ENCODE data around the gene ACYP2.

Gene ACYP2

DNA sequence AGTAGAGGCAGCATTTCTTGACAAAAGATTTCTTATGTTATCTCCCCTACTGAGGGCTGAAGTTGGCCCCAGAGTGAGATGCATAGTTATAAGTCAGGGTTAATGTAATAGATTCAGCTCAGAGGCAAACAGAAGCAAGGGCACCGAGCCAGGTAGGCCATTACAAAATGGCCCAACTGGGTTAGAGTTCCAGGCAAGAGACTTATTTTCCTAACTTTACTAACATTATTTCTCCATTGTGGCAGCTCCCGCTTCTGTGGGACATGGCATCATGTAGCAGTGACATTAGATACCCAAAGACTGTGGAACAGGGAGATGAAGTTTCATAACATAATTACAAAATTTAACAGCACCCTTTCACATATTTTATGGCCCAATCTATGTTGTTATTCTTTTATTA lies 113.5 kb downstream of the ACYP2 start:
- Histone ChIP-seq H3K9me3 (ENCODE audit: control insufficient read depth, insufficient read depth, low read depth, low read length) (no peaks in the 10 kb centered on the region), H3K27ac (ENCODE audit: extremely low read depth, low read depth, low read length) (no peak overlapping the region), H3K36me3 (ENCODE audit: control insufficient read depth in 2 of 2, insufficient read depth in 1 of 2, low read length in 2 of 2) (no peaks in the 10 kb centered on the region), H3K4me3 (ENCODE audit: low read depth, low read length) (no peak overlapping the region), H3K4me1 (ENCODE audit: control insufficient read depth, insufficient read depth, low read length) (0 out of 2 replicates have a peak, but pooled peaks cover 2% of the 10 kb centered on the region)
- POLR2A ChIA-PET, result no interaction called here
- CTCF ChIA-PET, result no interaction called here
- no peak for TF ChIP-seq ZNF677 (tag by site-specific recombination; IDR thresholded peaks at IDR 0.05)
- no peak for TF ChIP-seq ZNF664 (tag by site-specific recombination; IDR thresholded peaks at IDR 0.05)
- TF ChIP-seq ZNF266 (tag by site-specific recombination; IDR thresholded peaks at IDR 0.05; ENCODE audit: low read depth), result no peak
- no peak for TF ChIP-seq ZNF792 (tag by site-specific recombination; IDR thresholded peaks at IDR 0.05)
- no peak for TF ChIP-seq ZNF394 (tag by site-specific recombination; IDR thresholded peaks at IDR 0.05; ENCODE audit: borderline replicate concordance)
- TF ChIP-seq, protein P1, sequence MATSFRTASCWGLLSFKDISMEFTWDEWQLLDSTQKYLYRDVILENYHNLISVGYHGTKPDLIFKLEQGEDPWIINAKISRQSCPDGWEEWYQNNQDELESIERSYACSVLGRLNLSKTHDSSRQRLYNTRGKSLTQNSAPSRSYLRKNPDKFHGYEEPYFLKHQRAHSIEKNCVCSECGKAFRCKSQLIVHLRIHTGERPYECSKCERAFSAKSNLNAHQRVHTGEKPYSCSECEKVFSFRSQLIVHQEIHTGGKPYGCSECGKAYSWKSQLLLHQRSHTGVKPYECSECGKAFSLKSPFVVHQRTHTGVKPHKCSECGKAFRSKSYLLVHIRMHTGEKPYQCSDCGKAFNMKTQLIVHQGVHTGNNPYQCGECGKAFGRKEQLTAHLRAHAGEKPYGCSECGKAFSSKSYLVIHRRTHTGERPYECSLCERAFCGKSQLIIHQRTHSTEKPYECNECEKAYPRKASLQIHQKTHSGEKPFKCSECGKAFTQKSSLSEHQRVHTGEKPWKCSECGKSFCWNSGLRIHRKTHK (tag by site-specific recombination; IDR thresholded peaks at IDR 0.05), result no peak
- no peak for TF ChIP-seq ZNF610 (tag by site-specific recombination; IDR thresholded peaks at IDR 0.05; ENCODE audit: borderline replicate concordance)
- TF ChIP-seq ZNF629 (tag by site-specific recombination; IDR thresholded peaks at IDR 0.05), result no peak
- no peak for TF ChIP-seq SETDB1 (IDR thresholded peaks at IDR 0.05; ENCODE audit: insufficient read length, low read length)
- no peak for TF ChIP-seq PRDM1 (tag by site-specific recombination; IDR thresholded peaks at IDR 0.05)
- no peak for TF ChIP-seq ZNF223 (tag by site-specific recombination; IDR thresholded peaks at IDR 0.05)
- TF ChIP-seq ZNF350 (tag by site-specific recombination; IDR thresholded peaks at IDR 0.05), result no peak
- TF ChIP-seq ZNF391 (tag by site-specific recombination; IDR thresholded peaks at IDR 0.05; ENCODE audit: borderline replicate concordance, low read depth), result no peak
- TF ChIP-seq ZNF146 (tag by site-specific recombination; IDR thresholded peaks at IDR 0.05), result no peak
- TF ChIP-seq TCF7L2 (IDR thresholded peaks at IDR 0.05; ENCODE audit: borderline replicate concordance, low read depth, low read length), result no peak
- TF ChIP-seq, protein P2, sequence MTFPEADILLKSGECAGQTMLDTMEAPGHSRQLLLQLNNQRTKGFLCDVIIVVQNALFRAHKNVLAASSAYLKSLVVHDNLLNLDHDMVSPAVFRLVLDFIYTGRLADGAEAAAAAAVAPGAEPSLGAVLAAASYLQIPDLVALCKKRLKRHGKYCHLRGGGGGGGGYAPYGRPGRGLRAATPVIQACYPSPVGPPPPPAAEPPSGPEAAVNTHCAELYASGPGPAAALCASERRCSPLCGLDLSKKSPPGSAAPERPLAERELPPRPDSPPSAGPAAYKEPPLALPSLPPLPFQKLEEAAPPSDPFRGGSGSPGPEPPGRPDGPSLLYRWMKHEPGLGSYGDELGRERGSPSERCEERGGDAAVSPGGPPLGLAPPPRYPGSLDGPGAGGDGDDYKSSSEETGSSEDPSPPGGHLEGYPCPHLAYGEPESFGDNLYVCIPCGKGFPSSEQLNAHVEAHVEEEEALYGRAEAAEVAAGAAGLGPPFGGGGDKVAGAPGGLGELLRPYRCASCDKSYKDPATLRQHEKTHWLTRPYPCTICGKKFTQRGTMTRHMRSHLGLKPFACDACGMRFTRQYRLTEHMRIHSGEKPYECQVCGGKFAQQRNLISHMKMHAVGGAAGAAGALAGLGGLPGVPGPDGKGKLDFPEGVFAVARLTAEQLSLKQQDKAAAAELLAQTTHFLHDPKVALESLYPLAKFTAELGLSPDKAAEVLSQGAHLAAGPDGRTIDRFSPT (tag by site-specific recombination; IDR thresholded peaks at IDR 0.05), result no peak
- TF ChIP-seq MYNN (tag by site-specific recombination; IDR thresholded peaks at IDR 0.05; ENCODE audit: borderline replicate concordance), result no peak
- TF ChIP-seq, protein P3, sequence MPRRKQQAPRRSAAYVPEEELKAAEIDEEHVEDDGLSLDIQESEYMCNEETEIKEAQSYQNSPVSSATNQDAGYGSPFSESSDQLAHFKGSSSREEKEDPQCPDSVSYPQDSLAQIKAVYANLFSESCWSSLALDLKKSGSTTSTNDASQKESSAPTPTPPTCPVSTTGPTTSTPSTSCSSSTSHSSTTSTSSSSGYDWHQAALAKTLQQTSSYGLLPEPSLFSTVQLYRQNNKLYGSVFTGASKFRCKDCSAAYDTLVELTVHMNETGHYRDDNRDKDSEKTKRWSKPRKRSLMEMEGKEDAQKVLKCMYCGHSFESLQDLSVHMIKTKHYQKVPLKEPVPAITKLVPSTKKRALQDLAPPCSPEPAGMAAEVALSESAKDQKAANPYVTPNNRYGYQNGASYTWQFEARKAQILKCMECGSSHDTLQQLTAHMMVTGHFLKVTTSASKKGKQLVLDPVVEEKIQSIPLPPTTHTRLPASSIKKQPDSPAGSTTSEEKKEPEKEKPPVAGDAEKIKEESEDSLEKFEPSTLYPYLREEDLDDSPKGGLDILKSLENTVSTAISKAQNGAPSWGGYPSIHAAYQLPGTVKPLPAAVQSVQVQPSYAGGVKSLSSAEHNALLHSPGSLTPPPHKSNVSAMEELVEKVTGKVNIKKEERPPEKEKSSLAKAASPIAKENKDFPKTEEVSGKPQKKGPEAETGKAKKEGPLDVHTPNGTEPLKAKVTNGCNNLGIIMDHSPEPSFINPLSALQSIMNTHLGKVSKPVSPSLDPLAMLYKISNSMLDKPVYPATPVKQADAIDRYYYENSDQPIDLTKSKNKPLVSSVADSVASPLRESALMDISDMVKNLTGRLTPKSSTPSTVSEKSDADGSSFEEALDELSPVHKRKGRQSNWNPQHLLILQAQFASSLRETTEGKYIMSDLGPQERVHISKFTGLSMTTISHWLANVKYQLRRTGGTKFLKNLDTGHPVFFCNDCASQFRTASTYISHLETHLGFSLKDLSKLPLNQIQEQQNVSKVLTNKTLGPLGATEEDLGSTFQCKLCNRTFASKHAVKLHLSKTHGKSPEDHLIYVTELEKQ (tag by site-specific recombination; IDR thresholded peaks at IDR 0.05; ENCODE audit: borderline replicate concordance), result no peak
- TF ChIP-seq, protein P4, sequence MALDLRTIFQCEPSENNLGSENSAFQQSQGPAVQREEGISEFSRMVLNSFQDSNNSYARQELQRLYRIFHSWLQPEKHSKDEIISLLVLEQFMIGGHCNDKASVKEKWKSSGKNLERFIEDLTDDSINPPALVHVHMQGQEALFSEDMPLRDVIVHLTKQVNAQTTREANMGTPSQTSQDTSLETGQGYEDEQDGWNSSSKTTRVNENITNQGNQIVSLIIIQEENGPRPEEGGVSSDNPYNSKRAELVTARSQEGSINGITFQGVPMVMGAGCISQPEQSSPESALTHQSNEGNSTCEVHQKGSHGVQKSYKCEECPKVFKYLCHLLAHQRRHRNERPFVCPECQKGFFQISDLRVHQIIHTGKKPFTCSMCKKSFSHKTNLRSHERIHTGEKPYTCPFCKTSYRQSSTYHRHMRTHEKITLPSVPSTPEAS (tag by site-specific recombination; IDR thresholded peaks at IDR 0.05), result no peak
- no peak for TF ChIP-seq ZNF133 (tag by site-specific recombination; IDR thresholded peaks at IDR 0.05)

Data from HEK293 (cell line).